ENCODE results near the gene MTMR2. TPM values are rescaled to one million over a fixed set of nuclear protein-coding genes. Genes with fewer than 3 reads are reported as not detected.
A peak's percentile ranks its signal among the peaks of the same experiment; 100 is the strongest.

MTMR2 gene
- total and polyA plus RNA-seq, 12 donors: 7.8 to 23.1 (median 20.0) TPM

- peaks cover 0 to 27% (median 5%) of the 10 kb centered on the region in 9 donors for H3K36me3 ChIP-seq
- ATAC-seq (peak in 6 of 8 donors; percentile 23 to 87 (median 68)), DNase-seq (no peak)
- TF ChIP-seq, protein P1, sequence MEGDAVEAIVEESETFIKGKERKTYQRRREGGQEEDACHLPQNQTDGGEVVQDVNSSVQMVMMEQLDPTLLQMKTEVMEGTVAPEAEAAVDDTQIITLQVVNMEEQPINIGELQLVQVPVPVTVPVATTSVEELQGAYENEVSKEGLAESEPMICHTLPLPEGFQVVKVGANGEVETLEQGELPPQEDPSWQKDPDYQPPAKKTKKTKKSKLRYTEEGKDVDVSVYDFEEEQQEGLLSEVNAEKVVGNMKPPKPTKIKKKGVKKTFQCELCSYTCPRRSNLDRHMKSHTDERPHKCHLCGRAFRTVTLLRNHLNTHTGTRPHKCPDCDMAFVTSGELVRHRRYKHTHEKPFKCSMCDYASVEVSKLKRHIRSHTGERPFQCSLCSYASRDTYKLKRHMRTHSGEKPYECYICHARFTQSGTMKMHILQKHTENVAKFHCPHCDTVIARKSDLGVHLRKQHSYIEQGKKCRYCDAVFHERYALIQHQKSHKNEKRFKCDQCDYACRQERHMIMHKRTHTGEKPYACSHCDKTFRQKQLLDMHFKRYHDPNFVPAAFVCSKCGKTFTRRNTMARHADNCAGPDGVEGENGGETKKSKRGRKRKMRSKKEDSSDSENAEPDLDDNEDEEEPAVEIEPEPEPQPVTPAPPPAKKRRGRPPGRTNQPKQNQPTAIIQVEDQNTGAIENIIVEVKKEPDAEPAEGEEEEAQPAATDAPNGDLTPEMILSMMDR (IDR thresholded peaks at IDR 0.05): no peak
- no peaks in the 10 kb centered on the region for H3K9me3 ChIP-seq
- no peak overlapping the region for H3K4me3 ChIP-seq
- H3K4me1 ChIP-seq: peaks cover 0 to 41% (median 4%) of the 10 kb centered on the region in 9 donors
- intact Hi-C loops (cut with DNase I): no loop called here
- H3K27me3 ChIP-seq: no peaks in the 10 kb centered on the region
- no peak overlapping the region for H3K27ac ChIP-seq
Observed at GRCh38 chr11:95888439-95888838, 35.5 kb downstream of the MTMR2 start.

GRCh38 chr11:95886462-95886861 lies 37.4 kb downstream of the MTMR2 start:
- Histone ChIP-seq H3K9me3 (no peaks in the 10 kb centered on the region), H3K36me3 (peaks cover 0 to 37% (median 5%) of the 10 kb centered on the region in 9 donors), H3K27me3 (no peaks in the 10 kb centered on the region), H3K27ac (no peak overlapping the region), H3K4me3 (no peak overlapping the region), H3K4me1 (peaks cover 0 to 29% (median 4%) of the 10 kb centered on the region in 9 donors)
- intact Hi-C loops (cut with DNase I): no loop called here
- TF ChIP-seq, protein P1 (IDR thresholded peaks at IDR 0.05): no peak
- no peak for DNase-seq
- 88 to 92% methylated on average over 1 of the region's 1 CpG for WGBS, 2 donors
- no peak for ATAC-seq

DNA sequence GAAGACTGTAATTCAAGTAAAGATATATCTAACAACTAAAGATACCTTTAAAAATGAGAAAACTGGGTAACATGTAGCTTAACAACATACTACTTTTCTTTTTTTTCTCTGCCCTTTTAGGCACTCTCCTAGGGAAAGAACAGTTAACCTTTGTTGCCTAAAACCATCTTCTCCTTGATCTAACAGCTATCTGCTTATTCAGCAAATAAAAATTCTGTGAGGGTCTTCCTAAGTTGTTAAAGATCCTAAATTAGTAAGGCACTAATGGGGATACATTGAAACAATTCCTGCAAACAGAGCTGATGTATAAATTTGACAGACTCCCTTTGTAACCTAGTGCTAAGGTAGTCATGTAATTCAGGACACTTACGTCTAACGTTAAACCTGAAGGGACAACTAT lies 39.1 kb downstream of the MTMR2 start:
- peaks cover 0 to 28% (median 4%) of the 10 kb centered on the region in 9 donors for H3K4me1 ChIP-seq
- H3K36me3 ChIP-seq: peaks cover 0 to 53% (median 5%) of the 10 kb centered on the region in 9 donors
- DNase-seq: no peak
- TF ChIP-seq, protein P1 (IDR thresholded peaks at IDR 0.05): no peak
- intact Hi-C loops (cut with DNase I): loop anchor here in 1 of 10 donors (1.0 kb wide), 1 partner anchor 37 kb away; no protein-coding TSS in a partner anchor
- H3K9me3 ChIP-seq: no peaks in the 10 kb centered on the region
- no peak overlapping the region for H3K4me3 ChIP-seq
- no peak for ATAC-seq
- WGBS, 2 donors: 96 to 98% methylated on average over 2 of the region's 2 CpGs
- no peaks in the 10 kb centered on the region for H3K27me3 ChIP-seq
- no peak overlapping the region for H3K27ac ChIP-seq

GRCh38 chr11:95884376-95884775 lies 39.5 kb downstream of the MTMR2 start:
- WGBS, 2 donors: 83 to 86% methylated on average over 1 of the region's 1 CpG
- intact Hi-C loops (cut with DNase I): loop anchor here in 1 of 10 donors (1.0 kb wide), 1 partner anchor 38 kb away; no protein-coding TSS in a partner anchor
- Histone ChIP-seq H3K9me3 (no peaks in the 10 kb centered on the region), H3K27ac (no peak overlapping the region), H3K4me1 (peaks cover 0 to 28% (median 4%) of the 10 kb centered on the region in 9 donors), H3K27me3 (no peaks in the 10 kb centered on the region), H3K4me3 (no peak overlapping the region), H3K36me3 (peaks cover 0 to 53% (median 5%) of the 10 kb centered on the region in 9 donors)
- ATAC-seq (no peak), DNase-seq (no peak)
- TF ChIP-seq, protein P1 (IDR thresholded peaks at IDR 0.05): no peak
